ENCODE results near the gene TRIO.
"Not testable (repeated sequence)": the region's sequence is repeated elsewhere in the genome, so short reads cannot be mapped to it uniquely, and the experiment has no call there.

Gene TRIO

GRCh38 chr5:14188778-14189177 is 45.6 kb downstream of the TRIO start:
- DNase-seq: no peak

GRCh38 chr5:14189680-14190079 is 46.5 kb downstream of the TRIO start:
- no peak for DNase-seq

GRCh38 chr5:14190194-14191164 is 47.3 kb downstream of the TRIO start:
- peak; percentile 33 for DNase-seq

GRCh38 chr5:14191325-14191724 is 48.2 kb downstream of the TRIO start:
- no peak for DNase-seq

- DNase-seq: no peak
Observed at GRCh38 chr5:14193496-14193895, 50.4 kb downstream of the TRIO start.

GRCh38 chr5:14195588-14195987 is 52.4 kb downstream of the TRIO start:
- DNase-seq: no peak

- no peak for DNase-seq
Observed at GRCh38 chr5:14197056-14197455, 53.9 kb downstream of the TRIO start.

GRCh38 chr5:14199902-14200301 is 56.8 kb downstream of the TRIO start:
- no peak for DNase-seq

- no peak for DNase-seq
Observed at GRCh38 chr5:14200312-14200990, 57.3 kb downstream of the TRIO start.

- no peak for DNase-seq
Observed at GRCh38 chr5:14201325-14202045, 58.3 kb downstream of the TRIO start.

- peak; percentile 95 for DNase-seq
Observed at GRCh38 chr5:14202462-14202861, 59.3 kb downstream of the TRIO start.

- DNase-seq: no peak
Observed at GRCh38 chr5:14204011-14204670, 61.0 kb downstream of the TRIO start.

- DNase-seq: peak; percentile 73
Observed at GRCh38 chr5:14204785-14205321, 61.7 kb downstream of the TRIO start.

GRCh38 chr5:14206028-14206725 is 63.0 kb downstream of the TRIO start:
- no peak for DNase-seq

GRCh38 chr5:14207428-14207827 is 64.3 kb downstream of the TRIO start:
- not testable (repeated sequence) for DNase-seq

GRCh38 chr5:14208071-14209021 is 65.2 kb downstream of the TRIO start:
- peak; percentile 78 for DNase-seq

GRCh38 chr5:14209222-14209822 is 66.2 kb downstream of the TRIO start:
- no peak for DNase-seq

GRCh38 chr5:14209836-14210235 is 66.7 kb downstream of the TRIO start:
- DNase-seq: no peak

- DNase-seq: no peak
Observed at GRCh38 chr5:14210729-14211128, 67.6 kb downstream of the TRIO start.
